Caco-2 (cell line): ENCODE data around the gene PTGER2. TPM values are rescaled to one million over a fixed set of nuclear protein-coding genes. Genes with fewer than 3 reads are reported as not detected.

Experiments used
- BruUV-seq: library from RNA; stranded (reverse); fragments of 400-500 nt; replicated peaks from 2 replicates; lab custom pipeline; 2021; lab: Mats Ljungman, UMichigan
- CTCF ChIA-PET: fragments of 300-600 bp; sonication (Branson Sonifier 250); formaldehyde crosslinking; loops from one replicate; lab custom pipeline; 2022; ENCODE audit warnings: antibody characterized with exemption; lab: Charles Lee
- POLR2A ChIA-PET: fragments of 300-600 bp; sonication (Branson Sonifier 250); formaldehyde crosslinking; loops from one replicate; lab custom pipeline; 2022; ENCODE audit warnings: antibody characterized with exemption; lab: Charles Lee
- DNase-seq, 2 experiments: peaks; one replicate each; pipeline versions ENCODE4 v3.0.0 to v3.0.0-alpha.2; 2020 to 2022
- H3K27me3 ChIP-seq: replicated peaks from 2 replicates; pipeline ENCODE4 v1.6.0; 2011; ENCODE audit warnings: low read length; ENCODE audit not compliant: control insufficient read depth, insufficient read depth
- H3K36me3 ChIP-seq: 2 replicates; pipeline ENCODE4 v1.5.1; 2011; ENCODE audit warnings: low read length; ENCODE audit not compliant: control insufficient read depth, insufficient read depth
- H3K4me1 ChIP-seq: fragments of 250-450 bp; sonication (Bioruptor Pico); 2 replicates; pipeline ENCODE4 v1.5.1; 2020; ENCODE audit warnings: mild to moderate bottlenecking
- H3K4me3 ChIP-seq: 2 replicates; pipeline ENCODE4 v1.5.1; 2011; ENCODE audit warnings: low read depth, mild to moderate bottlenecking, control low read depth, low read length
- H3K9me3 ChIP-seq: fragments of 250-450 bp; sonication (Bioruptor Pico); 2 replicates; pipeline ENCODE4 v1.5.1; 2020; ENCODE audit warnings: mild to moderate bottlenecking, moderate library complexity
- H3K27ac Mint-ChIP-seq: one replicate; pipeline ENCODE4 v1.8.0; 2022; ENCODE audit warnings: mixed read lengths; ENCODE audit not compliant: unreplicated experiment
- H3K27me3 Mint-ChIP-seq: one replicate; pipeline ENCODE4 v1.8.0; 2022; ENCODE audit warnings: mixed read lengths; ENCODE audit not compliant: insufficient read depth, unreplicated experiment
- H3K36me3 Mint-ChIP-seq: one replicate; pipeline ENCODE4 v1.8.0; 2022; ENCODE audit warnings: mild to moderate bottlenecking, mixed read lengths; ENCODE audit not compliant: insufficient read depth, unreplicated experiment
- H3K4me1 Mint-ChIP-seq: one replicate; pipeline ENCODE4 v1.8.0; 2022; ENCODE audit warnings: low read depth, mixed read lengths; ENCODE audit not compliant: unreplicated experiment
- H3K4me3 Mint-ChIP-seq: one replicate; pipeline ENCODE4 v1.8.0; 2022; ENCODE audit warnings: mild to moderate bottlenecking, moderate library complexity, mixed read lengths; ENCODE audit not compliant: unreplicated experiment
- H3K9me3 Mint-ChIP-seq: one replicate; pipeline ENCODE4 v1.8.0; 2022; ENCODE audit warnings: mixed read lengths; ENCODE audit not compliant: unreplicated experiment
- CTCF ChIP-seq, 2 experiments: fragments of 200-600 bp in 1 of 2; IDR thresholded peaks; 1 replicate in 1 of 2; 2 replicates in 1 of 2; pipeline versions ENCODE4 v1.5.1 to v1.8.0; 2011 to 2022; ENCODE audit warnings: antibody characterized with exemption in 1 of 2, control low read depth in 1 of 2, inconsistent platforms in 1 of 2, low read depth in 1 of 2, low read length in 1 of 2, mild to moderate bottlenecking in 1 of 2, moderate library complexity in 1 of 2; ENCODE audit not compliant: insufficient read depth in 1 of 2, severe bottlenecking in 1 of 2, unreplicated experiment in 1 of 2
- intact Hi-C: fragments of 100-400 bp; cut with micrococcal nuclease; formaldehyde crosslinking; loops from one replicate; pipeline ENCODE4 v1.10.0; 2022; ENCODE audit not compliant: unreplicated experiment
- total RNA-seq: library from RNA; stranded (reverse); gene quantifications from 2 replicates; pipeline ENCODE4 v1.2.3, GENCODE V29; 2022

Gene PTGER2
- total RNA-seq, 1 experiment from 2014 or later = 0.27 TPM

GRCh38 chr14:52342849-52343596 lies 28.9 kb downstream of the PTGER2 start:
- no peak for TF ChIP-seq CTCF (IDR thresholded peaks at IDR 0.05; ENCODE audit: insufficient read depth in 1 of 2, low read depth in 1 of 2, low read length in 1 of 2, severe bottlenecking in 1 of 2, unreplicated experiment in 1 of 2)
- BruUV-seq = no TSS peak
- no peaks in the 10 kb centered on the region for H3K36me3 Mint-ChIP-seq
- H3K27me3 ChIP-seq = no peaks in the 10 kb centered on the region
- H3K4me3 ChIP-seq = no peak overlapping the region
- POLR2A ChIA-PET = no interaction called here
- CTCF ChIA-PET = no interaction called here
- H3K27me3 Mint-ChIP-seq = peaks cover 3% of the 10 kb centered on the region
- no peak overlapping the region for H3K4me3 Mint-ChIP-seq
- intact Hi-C loops = loop anchor here (10.0 kb wide), 1 partner anchor 422 kb away; no protein-coding TSS in a partner anchor
- no peaks in the 10 kb centered on the region for H3K4me1 ChIP-seq
- no peak for DNase-seq
- no peaks in the 10 kb centered on the region for H3K9me3 Mint-ChIP-seq
- no peak overlapping the region for H3K27ac Mint-ChIP-seq
- H3K9me3 ChIP-seq = no peaks in the 10 kb centered on the region
- peaks cover 2% of the 10 kb centered on the region for H3K4me1 Mint-ChIP-seq
- H3K36me3 ChIP-seq = no peaks in the 10 kb centered on the region

GRCh38 chr14:52346778-52347177 lies 32.7 kb downstream of the PTGER2 start:
- intact Hi-C loops = loop anchor here (10.0 kb wide), 1 partner anchor 418 kb away; no protein-coding TSS in a partner anchor
- Mint-ChIP-seq H3K9me3 (no peaks in the 10 kb centered on the region), H3K36me3 (no peaks in the 10 kb centered on the region), H3K4me3 (no peak overlapping the region), H3K27me3 (no peaks in the 10 kb centered on the region), H3K4me1 (peaks cover 6% of the 10 kb centered on the region), H3K27ac (no peak overlapping the region)
- no peak overlapping the region for H3K4me3 ChIP-seq
- BruUV-seq = no TSS peak
- CTCF ChIA-PET = no interaction called here
- TF ChIP-seq CTCF (IDR thresholded peaks at IDR 0.05; ENCODE audit: insufficient read depth in 1 of 2, low read depth in 1 of 2, low read length in 1 of 2, severe bottlenecking in 1 of 2, unreplicated experiment in 1 of 2) = no peak
- H3K36me3 ChIP-seq = no peaks in the 10 kb centered on the region
- no peak for DNase-seq
- H3K9me3 ChIP-seq = no peaks in the 10 kb centered on the region
- H3K27me3 ChIP-seq = no peaks in the 10 kb centered on the region
- POLR2A ChIA-PET = no interaction called here
- H3K4me1 ChIP-seq = no peaks in the 10 kb centered on the region

- ChIA-PET POLR2A (no interaction called here), CTCF (no interaction called here)
- Histone ChIP-seq H3K4me3 (no peak overlapping the region), H3K36me3 (no peaks in the 10 kb centered on the region), H3K4me1 (no peaks in the 10 kb centered on the region), H3K9me3 (no peaks in the 10 kb centered on the region), H3K27me3 (no peaks in the 10 kb centered on the region)
- intact Hi-C loops = loop anchor here (10.0 kb wide), 1 partner anchor 417 kb away; no protein-coding TSS in a partner anchor
- Mint-ChIP-seq H3K9me3 (no peaks in the 10 kb centered on the region), H3K4me3 (no peak overlapping the region), H3K27me3 (no peaks in the 10 kb centered on the region), H3K27ac (no peak overlapping the region), H3K36me3 (no peaks in the 10 kb centered on the region), H3K4me1 (peaks cover 6% of the 10 kb centered on the region)
- no peak for TF ChIP-seq CTCF (IDR thresholded peaks at IDR 0.05; ENCODE audit: insufficient read depth in 1 of 2, low read depth in 1 of 2, low read length in 1 of 2, severe bottlenecking in 1 of 2, unreplicated experiment in 1 of 2)
- no peak for DNase-seq
- no TSS peak for BruUV-seq
Measured at GRCh38 chr14:52348279-52348678, 34.2 kb downstream of the PTGER2 start.
